Endothelial cell of umbilical vein (primary cell): Measurements from ENCODE around the gene TNRC6C. TPM values are rescaled to one million over a fixed set of nuclear protein-coding genes. Genes with fewer than 3 reads are reported as not detected.

Experiments used
- BruUV-seq: library from RNA; stranded (reverse); fragments of 400-500 nt; replicated peaks from 2 replicates; lab custom pipeline; 2021; lab: Mats Ljungman, UMichigan
- CTCF ChIA-PET: fragments of 300-600, 350-600 bp; sonication (Branson Sonifier 250); formaldehyde crosslinking; loops from one replicate; lab custom pipeline; 2021; ENCODE audit warnings: antibody characterized with exemption, inconsistent platforms; lab: Charles Lee
- POLR2A ChIA-PET: fragments of 300-600, 350-600 bp; sonication (Branson Sonifier 250); formaldehyde crosslinking; loops from one replicate; lab custom pipeline; 2021; ENCODE audit warnings: antibody characterized with exemption, inconsistent platforms; lab: Charles Lee
- DNase-seq: peaks from one replicate; pipeline ENCODE4 v3.0.0-alpha.2; 2011; ENCODE audit warnings: low read depth, low spot score
- FAIRE-seq: peaks from 2 replicates; lab custom pipeline; 2011; peaks lifted over from hg19 to GRCh38; lab: Jason Lieb, UNC
- H2AFZ ChIP-seq: 2 replicates; pipeline ENCODE4 v1.6.0; 2012; ENCODE audit warnings: low read depth, low read length, control low read depth, inconsistent platforms
- H3K27ac ChIP-seq: 2 replicates; pipeline ENCODE4 v1.5.1; 2011; ENCODE audit warnings: low read depth, mild to moderate bottlenecking, control low read depth, low read length, moderate library complexity; ENCODE audit not compliant: insufficient read depth
- H3K27me3 ChIP-seq, 2 experiments: 2 replicates each; pipeline versions ENCODE4 v1.6.0 to v1.6.1; 2011; ENCODE audit warnings: low read length in 2 of 2, mixed read lengths in 1 of 2; ENCODE audit not compliant: control insufficient read depth in 2 of 2, insufficient read depth in 2 of 2
- H3K36me3 ChIP-seq, 2 experiments: 2 replicates in 1 of 2; 3 replicates in 1 of 2; pipeline ENCODE4 v1.5.1; 2011; ENCODE audit warnings: low read length in 2 of 2, mild to moderate bottlenecking in 1 of 2, moderate library complexity in 1 of 2; ENCODE audit not compliant: control insufficient read depth in 2 of 2, insufficient read depth in 2 of 2; ENCODE audit errors: extremely low read depth in 1 of 2
- H3K4me1 ChIP-seq: 3 replicates; pipeline ENCODE4 v1.5.1; 2011; ENCODE audit warnings: mild to moderate bottlenecking, low read length; ENCODE audit not compliant: control insufficient read depth, insufficient read depth; ENCODE audit errors: extremely low read depth
- H3K4me2 ChIP-seq: 2 replicates; pipeline ENCODE4 v1.6.1; 2011; ENCODE audit warnings: low read length, control low read depth, mixed read lengths; ENCODE audit not compliant: insufficient read depth
- H3K4me3 ChIP-seq, 3 experiments: fragments of 200-600 bp in 1 of 3; sonication (generic), shearing (Covaris generic) in 1 of 3; replicated peaks in 1 of 3; 2 replicates each; pipeline ENCODE4 v1.5.1; 2011 to 2016; ENCODE audit warnings: control low read depth in 3 of 3, low read length in 3 of 3, mild to moderate bottlenecking in 2 of 3, inconsistent platforms in 1 of 3, low read depth in 1 of 3, moderate library complexity in 1 of 3; ENCODE audit not compliant: insufficient read depth in 1 of 3
- H3K79me2 ChIP-seq: 2 replicates; pipeline ENCODE4 v1.6.0; 2012; ENCODE audit warnings: low read length, inconsistent platforms; ENCODE audit not compliant: control insufficient read depth, insufficient read depth
- H3K9ac ChIP-seq: replicated peaks from 2 replicates; pipeline ENCODE3; 2011; ENCODE audit warnings: low read length, control low read depth; ENCODE audit not compliant: insufficient read depth; ENCODE audit errors: extremely low read depth
- H3K9me1 ChIP-seq: replicated peaks from 3 replicates; pipeline ENCODE4 v1.6.0; 2011; ENCODE audit warnings: mild to moderate bottlenecking, low read length; ENCODE audit not compliant: control insufficient read depth, insufficient read depth; ENCODE audit errors: extremely low read depth
- H3K9me3 ChIP-seq: replicated peaks from 2 replicates; pipeline ENCODE4 v1.5.1; 2012; ENCODE audit warnings: low read length, inconsistent platforms; ENCODE audit not compliant: control insufficient read depth, insufficient read depth
- H4K20me1 ChIP-seq: replicated peaks from 2 replicates; pipeline ENCODE3; 2011; ENCODE audit warnings: mild to moderate bottlenecking, low read length; ENCODE audit not compliant: control insufficient read depth, insufficient read depth; ENCODE audit errors: extremely low read depth
- CTCF ChIP-seq, 2 donors: IDR thresholded peaks; 1 replicate in 1 of 2; 2 replicates in 1 of 2; pipeline ENCODE4 v1.5.1; 2011; ENCODE audit warnings: low read length in 2 of 2, mild to moderate bottlenecking in 2 of 2, moderate library complexity in 2 of 2, control low read depth in 1 of 2, inconsistent platforms in 1 of 2, low read depth in 1 of 2; ENCODE audit not compliant: insufficient read depth in 1 of 2; ENCODE audit errors: extremely low read depth in 1 of 2
- EZH2 ChIP-seq: IDR thresholded peaks from 2 replicates; pipeline ENCODE4 v1.6.1; 2012; ENCODE audit warnings: borderline replicate concordance, low read depth, mild to moderate bottlenecking, moderate library complexity, low read length, inconsistent platforms; ENCODE audit not compliant: severe bottlenecking
- FOS ChIP-seq: IDR thresholded peaks from 2 replicates; pipeline ENCODE4 v1.6.1; 2011; ENCODE audit warnings: mild to moderate bottlenecking, low read length, moderate library complexity, borderline replicate concordance; ENCODE audit not compliant: insufficient read depth
- GATA2 ChIP-seq: IDR thresholded peaks from 2 replicates; pipeline ENCODE4 v1.7.0; 2011; ENCODE audit warnings: low read depth, mild to moderate bottlenecking, moderate library complexity, mixed read lengths, low read length; ENCODE audit not compliant: insufficient read length, insufficient read depth
- JUN ChIP-seq: IDR thresholded peaks from 2 replicates; pipeline ENCODE4 v1.6.1; 2011; ENCODE audit warnings: borderline replicate concordance, low read depth; ENCODE audit not compliant: insufficient read length, insufficient read depth
- MAX ChIP-seq: IDR thresholded peaks from 2 replicates; pipeline ENCODE4 v1.6.1; 2011; ENCODE audit not compliant: insufficient read depth, insufficient read length
- MYC ChIP-seq: IDR thresholded peaks from one replicate; pipeline ENCODE4 v1.6.1; 2011; ENCODE audit warnings: mild to moderate bottlenecking, low read depth, low read length
- POLR2A ChIP-seq: IDR thresholded peaks from 2 replicates; pipeline ENCODE4 v1.6.1; 2012; ENCODE audit warnings: low read depth, mild to moderate bottlenecking, control low read depth, low read length
- POLR2AphosphoS5 ChIP-seq: IDR thresholded peaks from 2 replicates; pipeline ENCODE4 v1.6.1; 2012; ENCODE audit warnings: low read depth, mild to moderate bottlenecking, control low read depth, low read length, moderate library complexity; ENCODE audit not compliant: insufficient read depth
- dilution Hi-C: fragments of 300-500 bp; cut with MboI; formaldehyde crosslinking; loops from one replicate; pipeline ENCODE4 v1.15.0; 2019; ENCODE audit warnings: low sequenced_read_pairs; ENCODE audit not compliant: extremely low pct_ligation_motif_present
- intact Hi-C: fragments of 100-400 bp; cut with micrococcal nuclease; formaldehyde crosslinking; loops from one replicate; pipeline ENCODE4 v1.10.0; 2022
- polyA plus RNA-seq, 4 experiments: library from polyadenylated mRNA; depleted of rRNA in 3 of 4; stranded (reverse) in 3 of 4; unstranded in 1 of 4; fragments of >200 nt; gene quantifications; 2 replicates each; pipeline versions ENCODE4 v1.2.1 to v1.2.3, GENCODE V29; 2011 to 2012; ENCODE audit warnings: missing spikeins in 1 of 4
- total RNA-seq: library from RNA; stranded (reverse); gene quantifications from 2 replicates; pipeline ENCODE4 v1.2.3, GENCODE V29; 2021

TNRC6C gene
- total and polyA plus RNA-seq, 2 donors (not counting 3 experiments of a cell fraction or from before 2014, with no cell fraction given) = 2.1 to 17.5 TPM

- Histone ChIP-seq H4K20me1 (no peaks in the 10 kb centered on the region), H3K9ac (no peak overlapping the region), H3K4me2 (no peak overlapping the region), H3K9me1 (no peaks in the 10 kb centered on the region), H3K27ac (no peak overlapping the region), H3K4me3 (no peak overlapping the region), H3K9me3 (no peaks in the 10 kb centered on the region), H3K79me2 (peaks cover 7% of the 10 kb centered on the region), H3K4me1 (peaks cover 29% of the 10 kb centered on the region), H3K36me3 (peaks cover 0 to 2% of the 10 kb centered on the region in 2 experiments), H2AFZ (no peak overlapping the region), H3K27me3 (no peaks in the 10 kb centered on the region)
- intact Hi-C loops = no loop called here
- no TSS peak for BruUV-seq
- dilution Hi-C loops = no loop called here
- TF ChIP-seq GATA2 (no peak), POLR2A (no peak), JUN (no peak), EZH2 (no peak), FOS (no peak), MAX (no peak), MYC (no peak), POLR2AphosphoS5 (no peak), CTCF (IDR thresholded peaks at IDR 0.05; ENCODE audit: extremely low read depth in 1 of 2, insufficient read depth in 1 of 2, low read depth in 1 of 2, low read length in 2 of 2) (no peak)
- ChIA-PET POLR2A (no interaction called here), CTCF (interaction anchor here (1.7 to 3.4 kb wide), 4 partner anchors 15 to 45 kb away, joined by 10 to 33 read pairs (median 18); no protein-coding TSS in a partner anchor)
- no peak for DNase-seq
- no peak for FAIRE-seq
Observed at GRCh38 chr17:78039581-78039980, 81.1 kb downstream of the TNRC6C start.
